K562 (cell line): ENCODE data around the gene HIVEP1. TPM values are rescaled to one million over a fixed set of nuclear protein-coding genes. Genes with fewer than 3 reads are reported as not detected.

Experiments
- ADNP ChIP-seq: fragments of 200-800 bp; sonication (Bioruptor generic); IDR thresholded peaks from 2 replicates; pipeline ENCODE4 v1.6.1; 2016; ENCODE audit warnings: missing genetic modification characterization, missing compliant biosample characterization
- ARNT ChIP-seq, 2 experiments: fragments of 450-650 bp; IDR thresholded peaks; 2 replicates each; pipeline ENCODE4 v1.6.1; 2016; ENCODE audit warnings: mild to moderate bottlenecking in 1 of 2
- DPF2 ChIP-seq: fragments of 450-650 bp; IDR thresholded peaks from 2 replicates; pipeline ENCODE4 v1.6.1; 2016
- ELF2 ChIP-seq: fragments of 250-450 bp; sonication (Bioruptor Pico); IDR thresholded peaks from 2 replicates; pipeline ENCODE4 v1.5.0; 2021; ENCODE audit warnings: mild to moderate bottlenecking
- HDGF ChIP-seq: fragments of 450-650 bp; IDR thresholded peaks from 2 replicates; pipeline ENCODE4 v1.6.1; 2016
- HIVEP1 ChIP-seq: fragments of 250-450 bp; sonication (Bioruptor Pico); IDR thresholded peaks from 2 replicates; pipeline ENCODE4 v1.4.0; 2020; ENCODE audit warnings: mild to moderate bottlenecking
- IRF9 ChIP-seq: fragments of 450-650 bp; IDR thresholded peaks from 2 replicates; pipeline ENCODE4 v1.6.1; 2016; ENCODE audit warnings: missing biosample characterization, missing genetic modification characterization
- KDM4B ChIP-seq, 2 experiments: fragments of 450-650 bp in 1 of 2; sonication (generic) in 1 of 2; IDR thresholded peaks; 2 replicates each; pipeline ENCODE4 v1.6.1; 2016 to 2017; ENCODE audit warnings: borderline replicate concordance in 2 of 2, antibody characterized with exemption in 1 of 2, low read depth in 1 of 2, mild to moderate bottlenecking in 1 of 2
- MEF2D ChIP-seq: conservative IDR thresholded peaks from 2 replicates; pipeline ENCODE4 v1.6.1; 2016; ENCODE audit warnings: low read depth, missing genetic modification characterization, missing compliant biosample characterization
- POLR2G ChIP-seq: fragments of 200-400 bp; formaldehyde crosslinking; IDR thresholded peaks from 2 replicates; pipeline ENCODE4 v1.6.1; 2017; ENCODE audit warnings: low read depth, mild to moderate bottlenecking, antibody characterized with exemption, low read length, moderate library complexity
- POU5F1 ChIP-seq: fragments of 150-350 bp; IDR thresholded peaks from 2 replicates; pipeline ENCODE4 v1.6.1; 2014; ENCODE audit warnings: borderline replicate concordance, low read length, low read depth, mild to moderate bottlenecking; ENCODE audit not compliant: partially characterized antibody
- SNRNP70 ChIP-seq: fragments of 200-400 bp; formaldehyde crosslinking; optimal IDR thresholded peaks from 2 replicates; pipeline ENCODE3; 2017; ENCODE audit warnings: low read depth, low read length
- STAT5A ChIP-seq: IDR thresholded peaks from 2 replicates; pipeline ENCODE4 v1.6.1; 2012; ENCODE audit warnings: low read length, inconsistent platforms, borderline replicate concordance
- ZBTB17 ChIP-seq: fragments of 450-650 bp; formaldehyde crosslinking; IDR thresholded peaks from 2 replicates; pipeline ENCODE4 v1.4.0; 2020; ENCODE audit warnings: mild to moderate bottlenecking
- ZNF197 ChIP-seq: fragments of 200-800 bp; sonication (Bioruptor generic); IDR thresholded peaks from 2 replicates; pipeline ENCODE4 v1.6.1; 2016; ENCODE audit warnings: low read depth, missing genetic modification characterization, missing compliant biosample characterization
- polyA plus RNA-seq, 8 experiments: library from polyadenylated mRNA; depleted of rRNA in 4 of 8; stranded (reverse) in 5 of 8; unstranded in 3 of 8; fragments of >200 nt; fragmentation: Nextera tagmentation in 2 of 8; fragmentation: Illumina TruSeq in 1 of 8; extraction: Ambion mirVana in 2 of 8; extraction: Trizol in 1 of 8; gene quantifications; 2 replicates each; pipeline versions ENCODE4 v1.2.1 to v1.2.3, GENCODE V29; 2011 to 2014; ENCODE audit warnings: inconsistent platforms in 1 of 8, missing spikeins in 1 of 8
- total RNA-seq, 7 experiments: library from RNA; depleted of rRNA in 6 of 7; stranded (reverse); fragments of >200 nt in 6 of 7; fragmentation: Illumina TruSeq in 2 of 7; extraction: Trizol in 2 of 7; gene quantifications; 2 replicates each; pipeline versions ENCODE4 v1.2.1 to v1.2.3, GENCODE V29; 2011 to 2021; ENCODE audit warnings: low replicate concordance in 1 of 7
- TF ChIP-seq, protein P1 (sequence below): fragments of 450-650 bp; IDR thresholded peaks from 2 replicates; pipeline ENCODE4 v1.6.1; 2017; ENCODE audit warnings: antibody characterized with exemption
- TF ChIP-seq, protein P2 (sequence below), 2 experiments: IDR thresholded peaks; 2 replicates each; pipeline ENCODE4 v1.6.1; 2012; ENCODE audit warnings: improper control_type of control experiment in 2 of 2, low read depth in 2 of 2, low read length in 2 of 2, borderline replicate concordance in 1 of 2
- TF ChIP-seq, protein P3 (sequence below): fragments of 450-650 bp; IDR thresholded peaks from 2 replicates; pipeline ENCODE4 v1.6.1; 2016; ENCODE audit warnings: borderline replicate concordance
- TF ChIP-seq, protein P4 (sequence below): fragments of 450-650 bp; IDR thresholded peaks from 2 replicates; pipeline ENCODE4 v1.6.1; 2017; ENCODE audit warnings: mild to moderate bottlenecking, moderate library complexity

Gene HIVEP1
- total and polyA plus RNA-seq, 9 of the 15 experiments (the other 6 are each of a cell fraction or from before 2014, with no cell fraction given), result 6.0 to 33.3 (median 21.7) TPM

GRCh38 chr6:12011276-12012037 lies 655 bp upstream of the HIVEP1 start (continued):
- TF ChIP-seq, protein P1, sequence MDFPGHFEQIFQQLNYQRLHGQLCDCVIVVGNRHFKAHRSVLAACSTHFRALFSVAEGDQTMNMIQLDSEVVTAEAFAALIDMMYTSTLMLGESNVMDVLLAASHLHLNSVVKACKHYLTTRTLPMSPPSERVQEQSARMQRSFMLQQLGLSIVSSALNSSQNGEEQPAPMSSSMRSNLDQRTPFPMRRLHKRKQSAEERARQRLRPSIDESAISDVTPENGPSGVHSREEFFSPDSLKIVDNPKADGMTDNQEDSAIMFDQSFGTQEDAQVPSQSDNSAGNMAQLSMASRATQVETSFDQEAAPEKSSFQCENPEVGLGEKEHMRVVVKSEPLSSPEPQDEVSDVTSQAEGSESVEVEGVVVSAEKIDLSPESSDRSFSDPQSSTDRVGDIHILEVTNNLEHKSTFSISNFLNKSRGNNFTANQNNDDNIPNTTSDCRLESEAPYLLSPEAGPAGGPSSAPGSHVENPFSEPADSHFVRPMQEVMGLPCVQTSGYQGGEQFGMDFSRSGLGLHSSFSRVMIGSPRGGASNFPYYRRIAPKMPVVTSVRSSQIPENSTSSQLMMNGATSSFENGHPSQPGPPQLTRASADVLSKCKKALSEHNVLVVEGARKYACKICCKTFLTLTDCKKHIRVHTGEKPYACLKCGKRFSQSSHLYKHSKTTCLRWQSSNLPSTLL, result no peak
- TF ChIP-seq ARNT (IDR thresholded peaks at IDR 0.05), result no peak
- no peak for TF ChIP-seq DPF2
- TF ChIP-seq POLR2G, result peak; percentile 73
- TF ChIP-seq STAT5A, result no peak
- TF ChIP-seq HDGF, result no peak
- no peak for TF ChIP-seq ELF2
- no peak for TF ChIP-seq SNRNP70
- no peak for TF ChIP-seq ZNF197
- TF ChIP-seq, protein P2, sequence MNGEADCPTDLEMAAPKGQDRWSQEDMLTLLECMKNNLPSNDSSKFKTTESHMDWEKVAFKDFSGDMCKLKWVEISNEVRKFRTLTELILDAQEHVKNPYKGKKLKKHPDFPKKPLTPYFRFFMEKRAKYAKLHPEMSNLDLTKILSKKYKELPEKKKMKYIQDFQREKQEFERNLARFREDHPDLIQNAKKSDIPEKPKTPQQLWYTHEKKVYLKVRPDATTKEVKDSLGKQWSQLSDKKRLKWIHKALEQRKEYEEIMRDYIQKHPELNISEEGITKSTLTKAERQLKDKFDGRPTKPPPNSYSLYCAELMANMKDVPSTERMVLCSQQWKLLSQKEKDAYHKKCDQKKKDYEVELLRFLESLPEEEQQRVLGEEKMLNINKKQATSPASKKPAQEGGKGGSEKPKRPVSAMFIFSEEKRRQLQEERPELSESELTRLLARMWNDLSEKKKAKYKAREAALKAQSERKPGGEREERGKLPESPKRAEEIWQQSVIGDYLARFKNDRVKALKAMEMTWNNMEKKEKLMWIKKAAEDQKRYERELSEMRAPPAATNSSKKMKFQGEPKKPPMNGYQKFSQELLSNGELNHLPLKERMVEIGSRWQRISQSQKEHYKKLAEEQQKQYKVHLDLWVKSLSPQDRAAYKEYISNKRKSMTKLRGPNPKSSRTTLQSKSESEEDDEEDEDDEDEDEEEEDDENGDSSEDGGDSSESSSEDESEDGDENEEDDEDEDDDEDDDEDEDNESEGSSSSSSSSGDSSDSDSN (IDR thresholded peaks at IDR 0.05; ENCODE audit: borderline replicate concordance in 1 of 2, low read depth in 2 of 2, low read length in 2 of 2), result peak; percentile 62 to 80; a peak in 2 of 4 replicates
- peak in 1 of 2 experiments; percentile 70; a peak in 1 of 4 replicates for TF ChIP-seq KDM4B (IDR thresholded peaks at IDR 0.05; ENCODE audit: borderline replicate concordance in 2 of 2, low read depth in 1 of 2)
- TF ChIP-seq IRF9 (tag), result no peak
- TF ChIP-seq, protein P3, sequence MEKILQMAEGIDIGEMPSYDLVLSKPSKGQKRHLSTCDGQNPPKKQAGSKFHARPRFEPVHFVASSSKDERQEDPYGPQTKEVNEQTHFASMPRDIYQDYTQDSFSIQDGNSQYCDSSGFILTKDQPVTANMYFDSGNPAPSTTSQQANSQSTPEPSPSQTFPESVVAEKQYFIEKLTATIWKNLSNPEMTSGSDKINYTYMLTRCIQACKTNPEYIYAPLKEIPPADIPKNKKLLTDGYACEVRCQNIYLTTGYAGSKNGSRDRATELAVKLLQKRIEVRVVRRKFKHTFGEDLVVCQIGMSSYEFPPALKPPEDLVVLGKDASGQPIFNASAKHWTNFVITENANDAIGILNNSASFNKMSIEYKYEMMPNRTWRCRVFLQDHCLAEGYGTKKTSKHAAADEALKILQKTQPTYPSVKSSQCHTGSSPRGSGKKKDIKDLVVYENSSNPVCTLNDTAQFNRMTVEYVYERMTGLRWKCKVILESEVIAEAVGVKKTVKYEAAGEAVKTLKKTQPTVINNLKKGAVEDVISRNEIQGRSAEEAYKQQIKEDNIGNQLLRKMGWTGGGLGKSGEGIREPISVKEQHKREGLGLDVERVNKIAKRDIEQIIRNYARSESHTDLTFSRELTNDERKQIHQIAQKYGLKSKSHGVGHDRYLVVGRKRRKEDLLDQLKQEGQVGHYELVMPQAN, result no peak
- no peak for TF ChIP-seq ZBTB17 (CRISPR knock-in tag)
- TF ChIP-seq, protein P4, sequence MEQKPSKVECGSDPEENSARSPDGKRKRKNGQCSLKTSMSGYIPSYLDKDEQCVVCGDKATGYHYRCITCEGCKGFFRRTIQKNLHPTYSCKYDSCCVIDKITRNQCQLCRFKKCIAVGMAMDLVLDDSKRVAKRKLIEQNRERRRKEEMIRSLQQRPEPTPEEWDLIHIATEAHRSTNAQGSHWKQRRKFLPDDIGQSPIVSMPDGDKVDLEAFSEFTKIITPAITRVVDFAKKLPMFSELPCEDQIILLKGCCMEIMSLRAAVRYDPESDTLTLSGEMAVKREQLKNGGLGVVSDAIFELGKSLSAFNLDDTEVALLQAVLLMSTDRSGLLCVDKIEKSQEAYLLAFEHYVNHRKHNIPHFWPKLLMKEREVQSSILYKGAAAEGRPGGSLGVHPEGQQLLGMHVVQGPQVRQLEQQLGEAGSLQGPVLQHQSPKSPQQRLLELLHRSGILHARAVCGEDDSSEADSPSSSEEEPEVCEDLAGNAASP, result no peak
- no peak for TF ChIP-seq POU5F1
- no peak for TF ChIP-seq ADNP (tag)
- peak; percentile 69; the same call in 1 of the 2 replicates for TF ChIP-seq HIVEP1 (CRISPR knock-in tag)
- no peak for TF ChIP-seq MEF2D (tag)
